Activated B cell treated with CpG ODN at 0.5 μM for 24 hours (primary cell): ENCODE data around the gene DSP. TPM values are rescaled to one million over a fixed set of nuclear protein-coding genes. Genes with fewer than 3 reads are reported as not detected.
A peak's percentile ranks its signal among the peaks of the same experiment; 100 is the strongest.

ENCODE experiments used
- ATAC-seq: fragments of 200-7000 bp; cut with Tn5 transposase; one replicate; pipeline ENCODE4 v1.10.0; 2021; ENCODE audit warnings: low read depth, mild to moderate bottlenecking, moderate library complexity
- CTCF ChIA-PET: fragments of 350-600 bp; sonication (Branson Sonifier 250); formaldehyde crosslinking; loops from one replicate; lab custom pipeline; 2021; ENCODE audit warnings: antibody characterized with exemption; lab: Charles Lee
- POLR2A ChIA-PET: fragments of 350-600 bp; sonication (Branson Sonifier 250); formaldehyde crosslinking; loops from one replicate; lab custom pipeline; 2021; ENCODE audit warnings: antibody characterized with exemption; lab: Charles Lee
- DNase-seq: peaks from one replicate; pipeline ENCODE4 v3.0.0; 2022
- H3K27ac Mint-ChIP-seq: one replicate; pipeline ENCODE4 v1.8.0; 2020; ENCODE audit warnings: mixed read lengths
- H3K27me3 Mint-ChIP-seq: one replicate; pipeline ENCODE4 v1.8.0; 2021; ENCODE audit warnings: mixed read lengths
- H3K36me3 Mint-ChIP-seq: one replicate; pipeline ENCODE4 v1.8.0; 2021; ENCODE audit warnings: low read depth, mixed read lengths
- H3K4me1 Mint-ChIP-seq: one replicate; pipeline ENCODE4 v1.8.0; 2021; ENCODE audit warnings: mixed read lengths
- H3K4me3 Mint-ChIP-seq: one replicate; pipeline ENCODE4 v1.8.0; 2020; ENCODE audit warnings: mild to moderate bottlenecking, mixed read lengths
- H3K9me3 Mint-ChIP-seq: one replicate; pipeline ENCODE4 v1.8.0; 2020; ENCODE audit warnings: mixed read lengths
- CTCF ChIP-seq: fragments of 200-600 bp; IDR thresholded peaks from one replicate; pipeline ENCODE4 v1.8.0; 2022; ENCODE audit warnings: antibody characterized with exemption, mild to moderate bottlenecking
- intact Hi-C: fragments of 100-400 bp; cut with micrococcal nuclease; formaldehyde crosslinking; loops from one replicate; pipeline ENCODE4 v1.15.1; 2024
- total RNA-seq: library from RNA; stranded (reverse); gene quantifications from 2 replicates; pipeline ENCODE4 v1.2.3, GENCODE V29; 2022

DSP gene
- total RNA-seq, 1 donor from 2014 or later: 0.02 TPM

GRCh38 chr6:7590918-7591302 is 49.4 kb downstream of the DSP start:
- peak overlapping the region; percentile 98 for H3K4me3 Mint-ChIP-seq
- peak overlapping the region; percentile 57 for H3K27ac Mint-ChIP-seq
- no peak for TF ChIP-seq CTCF
- intact Hi-C loops: loop anchor here (1.0 to 5.0 kb wide), 8 partner anchors 22 to 844 kb away; partner anchors contain the start of genes BLOC1S5, CAGE1, EEF1E1 and RIOK1
- peaks cover 31% of the 10 kb centered on the region for H3K4me1 Mint-ChIP-seq
- DNase-seq (no peak), ATAC-seq (no peak)
- no peaks in the 10 kb centered on the region for H3K27me3 Mint-ChIP-seq
- H3K9me3 Mint-ChIP-seq: no peaks in the 10 kb centered on the region
- H3K36me3 Mint-ChIP-seq: peaks cover 28% of the 10 kb centered on the region
- CTCF ChIA-PET: no interaction called here
- POLR2A ChIA-PET: interaction anchor here (0.7 kb wide), 1 partner anchor 279 kb away, joined by 3 read pairs; no protein-coding TSS in a partner anchor

DNA sequence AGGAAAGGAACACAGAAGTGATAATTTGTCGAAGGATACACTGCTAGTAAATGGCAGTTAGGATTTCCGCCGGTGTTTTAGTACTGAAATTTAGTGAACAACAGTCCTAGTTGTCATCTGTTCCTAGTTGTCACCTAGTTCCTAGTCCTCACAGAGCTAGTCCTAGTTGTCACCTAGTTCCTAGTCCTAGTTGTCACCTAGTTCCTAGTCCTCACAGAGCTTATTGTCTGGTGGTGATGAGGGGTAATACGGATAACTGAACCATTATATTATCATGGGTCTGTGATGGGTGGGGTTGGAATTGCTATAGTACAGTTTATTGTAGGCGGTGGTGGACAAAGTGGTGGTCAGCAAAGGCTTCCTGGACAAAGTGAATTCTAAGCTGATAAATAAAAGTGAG is 50.3 kb downstream of the DSP start:
- DNase-seq: no peak
- ATAC-seq: no peak
- H3K27ac Mint-ChIP-seq: no peak overlapping the region
- H3K4me1 Mint-ChIP-seq: peaks cover 31% of the 10 kb centered on the region
- no peaks in the 10 kb centered on the region for H3K9me3 Mint-ChIP-seq
- H3K27me3 Mint-ChIP-seq: no peaks in the 10 kb centered on the region
- no peak for TF ChIP-seq CTCF
- intact Hi-C loops: loop anchor here (2.0 to 5.0 kb wide), 4 partner anchors 21 to 843 kb away; partner anchors contain the start of genes EEF1E1 and SLC35B3
- ChIA-PET CTCF (no interaction called here), POLR2A (no interaction called here)
- peaks cover 36% of the 10 kb centered on the region for H3K36me3 Mint-ChIP-seq
- peak overlapping the region; percentile 21 for H3K4me3 Mint-ChIP-seq

DNA sequence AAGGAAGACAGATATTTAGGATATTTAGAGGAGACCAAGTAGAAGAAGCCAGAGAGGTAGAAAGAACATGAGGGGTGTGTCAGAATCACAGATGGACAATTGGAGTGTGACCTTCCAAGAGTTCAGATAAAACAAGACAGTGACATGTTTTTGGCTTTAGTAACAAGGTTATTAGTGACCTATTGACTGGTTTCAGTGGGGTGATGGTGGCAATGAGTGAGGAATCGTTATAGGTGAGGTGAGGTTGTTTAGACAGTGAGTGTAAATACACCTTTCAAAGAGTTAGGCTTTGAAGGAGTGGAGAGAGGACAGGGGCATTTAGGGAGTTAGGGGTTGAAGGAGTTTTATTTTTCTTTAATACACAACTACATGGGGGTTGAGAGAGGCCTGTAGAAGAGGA is 51.8 kb downstream of the DSP start:
- no peak for TF ChIP-seq CTCF
- peaks cover 31% of the 10 kb centered on the region for H3K4me1 Mint-ChIP-seq
- H3K9me3 Mint-ChIP-seq: no peaks in the 10 kb centered on the region

GRCh38 chr6:7594579-7595125 is 53.2 kb downstream of the DSP start:
- H3K4me3 Mint-ChIP-seq: no peak overlapping the region
- H3K36me3 Mint-ChIP-seq: peaks cover 56% of the 10 kb centered on the region
- intact Hi-C loops: loop anchor here (5.0 kb wide), 1 partner anchor 508 kb away; the partner anchor contains the start of gene EEF1E1
- H3K27ac Mint-ChIP-seq: no peak overlapping the region
- H3K9me3 Mint-ChIP-seq: no peaks in the 10 kb centered on the region
- no peak for ATAC-seq
- DNase-seq: no peak
- peaks cover 26% of the 10 kb centered on the region for H3K4me1 Mint-ChIP-seq
- TF ChIP-seq CTCF: no peak
- ChIA-PET POLR2A (no interaction called here), CTCF (no interaction called here)
- H3K27me3 Mint-ChIP-seq: no peaks in the 10 kb centered on the region

More for the DNA sequence above, 51.8 kb downstream of the DSP start:
- Mint-ChIP-seq H3K27ac (no peak overlapping the region), H3K36me3 (peaks cover 45% of the 10 kb centered on the region), H3K4me3 (no peak overlapping the region), H3K27me3 (no peaks in the 10 kb centered on the region)
- intact Hi-C loops: loop anchor here (5.0 kb wide), 1 partner anchor 509 kb away; the partner anchor contains the start of gene EEF1E1
- ATAC-seq: no peak
- POLR2A ChIA-PET: no interaction called here
- CTCF ChIA-PET: no interaction called here
- DNase-seq: no peak

DNA sequence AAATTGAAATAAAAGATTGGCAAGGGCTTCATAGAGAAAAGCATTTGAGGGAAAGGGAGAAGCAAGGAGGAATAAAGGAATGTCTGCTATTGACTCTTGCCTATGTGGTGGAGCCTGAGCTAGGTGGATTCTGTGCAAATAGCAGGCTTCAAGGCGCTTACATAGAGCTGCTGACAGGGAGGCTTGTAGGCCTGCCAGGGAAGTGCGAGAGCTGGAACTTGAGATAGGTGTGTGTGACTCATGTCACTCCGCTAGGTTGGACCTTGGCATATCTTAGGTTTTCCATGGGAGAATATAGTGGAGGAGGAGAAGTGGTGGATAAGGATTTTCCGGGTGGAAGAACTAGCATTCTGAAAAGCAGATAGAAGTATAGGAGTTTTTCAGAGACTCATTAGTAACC is 62.5 kb downstream of the DSP start:
- no peak overlapping the region for H3K4me3 Mint-ChIP-seq
- POLR2A ChIA-PET: no interaction called here
- H3K36me3 Mint-ChIP-seq: peaks cover 80% of the 10 kb centered on the region
- H3K27me3 Mint-ChIP-seq: no peaks in the 10 kb centered on the region
- CTCF ChIA-PET: interaction anchor here (0.8 to 1.3 kb wide), 2 partner anchors 12 to 328 kb away, joined by 3 to 4 read pairs; no protein-coding TSS in a partner anchor
- no peak for TF ChIP-seq CTCF
- H3K4me1 Mint-ChIP-seq: no peaks in the 10 kb centered on the region
- no peak overlapping the region for H3K27ac Mint-ChIP-seq
- ATAC-seq: no peak
- no peaks in the 10 kb centered on the region for H3K9me3 Mint-ChIP-seq
- intact Hi-C loops: no loop called here
- no peak for DNase-seq
